ENCODE results near the gene LSM5.

- TF ChIP-seq CTCF (IDR thresholded peaks at IDR 0.05) (no peak), POLR2A (IDR thresholded peaks at IDR 0.05) (no peak), POLR2AphosphoS5 (IDR thresholded peaks at IDR 0.05) (no peak)
These were observed 32.2 kb downstream of the LSM5 start for GRCh38 chr7:32458025-32458424.

Measured in prostate gland (tissue), 2 donors.